Measurements from ENCODE around the gene SH2D6. TPM values are rescaled to one million over a fixed set of nuclear protein-coding genes. Genes with fewer than 3 reads are reported as not detected.
A peak's percentile ranks its signal among the peaks of the same experiment; 100 is the strongest.

The SH2D6 gene
- total RNA-seq, 1 donor from 2014 or later = 0.64 TPM

DNA sequence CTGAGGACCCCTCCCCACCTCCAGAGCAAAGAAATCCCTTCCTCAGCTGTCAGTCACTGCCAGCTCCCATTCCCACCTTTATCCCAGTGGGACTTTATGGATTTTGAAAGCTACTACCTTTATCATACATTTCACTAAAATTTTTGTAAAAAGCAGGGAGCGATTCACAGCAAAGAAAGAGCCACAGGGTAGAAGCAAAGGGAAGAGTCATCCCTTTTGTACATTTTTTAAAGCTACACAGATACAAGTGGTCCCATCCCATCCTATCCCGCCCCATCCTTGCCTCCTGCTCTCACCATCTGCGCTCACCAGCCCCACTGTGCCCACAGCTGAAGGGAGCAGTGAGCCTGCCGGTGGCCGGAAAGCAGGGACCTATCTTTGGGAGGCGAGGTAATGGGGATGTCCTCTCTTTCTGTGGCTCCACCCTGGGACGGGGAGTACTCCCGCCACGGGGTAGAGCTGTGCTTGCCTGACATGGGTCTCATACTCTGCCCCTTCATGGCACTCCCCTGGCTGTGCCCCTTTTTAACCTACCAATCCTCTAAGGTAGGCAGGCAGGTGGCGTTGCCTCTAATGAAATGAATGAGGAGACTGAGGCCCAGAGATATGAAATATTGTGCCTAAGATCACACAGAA lies 13.2 kb downstream of the SH2D6 start:
- Mint-ChIP-seq H3K4me1 (ENCODE audit: low read depth, unreplicated experiment) (peaks cover 23% of the 10 kb centered on the region), H3K27me3 (ENCODE audit: unreplicated experiment) (peaks cover 14% of the 10 kb centered on the region), H3K27ac (ENCODE audit: unreplicated experiment) (peak overlapping the region; percentile 82), H3K9me3 (ENCODE audit: unreplicated experiment) (peaks cover 12% of the 10 kb centered on the region), H3K4me3 (ENCODE audit: unreplicated experiment) (peak overlapping the region; percentile 49), H3K36me3 (ENCODE audit: unreplicated experiment) (no peaks in the 10 kb centered on the region)
- DNase-seq = no peak
- TF ChIP-seq, protein P1, sequence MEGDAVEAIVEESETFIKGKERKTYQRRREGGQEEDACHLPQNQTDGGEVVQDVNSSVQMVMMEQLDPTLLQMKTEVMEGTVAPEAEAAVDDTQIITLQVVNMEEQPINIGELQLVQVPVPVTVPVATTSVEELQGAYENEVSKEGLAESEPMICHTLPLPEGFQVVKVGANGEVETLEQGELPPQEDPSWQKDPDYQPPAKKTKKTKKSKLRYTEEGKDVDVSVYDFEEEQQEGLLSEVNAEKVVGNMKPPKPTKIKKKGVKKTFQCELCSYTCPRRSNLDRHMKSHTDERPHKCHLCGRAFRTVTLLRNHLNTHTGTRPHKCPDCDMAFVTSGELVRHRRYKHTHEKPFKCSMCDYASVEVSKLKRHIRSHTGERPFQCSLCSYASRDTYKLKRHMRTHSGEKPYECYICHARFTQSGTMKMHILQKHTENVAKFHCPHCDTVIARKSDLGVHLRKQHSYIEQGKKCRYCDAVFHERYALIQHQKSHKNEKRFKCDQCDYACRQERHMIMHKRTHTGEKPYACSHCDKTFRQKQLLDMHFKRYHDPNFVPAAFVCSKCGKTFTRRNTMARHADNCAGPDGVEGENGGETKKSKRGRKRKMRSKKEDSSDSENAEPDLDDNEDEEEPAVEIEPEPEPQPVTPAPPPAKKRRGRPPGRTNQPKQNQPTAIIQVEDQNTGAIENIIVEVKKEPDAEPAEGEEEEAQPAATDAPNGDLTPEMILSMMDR (IDR thresholded peaks at IDR 0.05; ENCODE audit: partially characterized antibody, unreplicated experiment) = no peak

DNA sequence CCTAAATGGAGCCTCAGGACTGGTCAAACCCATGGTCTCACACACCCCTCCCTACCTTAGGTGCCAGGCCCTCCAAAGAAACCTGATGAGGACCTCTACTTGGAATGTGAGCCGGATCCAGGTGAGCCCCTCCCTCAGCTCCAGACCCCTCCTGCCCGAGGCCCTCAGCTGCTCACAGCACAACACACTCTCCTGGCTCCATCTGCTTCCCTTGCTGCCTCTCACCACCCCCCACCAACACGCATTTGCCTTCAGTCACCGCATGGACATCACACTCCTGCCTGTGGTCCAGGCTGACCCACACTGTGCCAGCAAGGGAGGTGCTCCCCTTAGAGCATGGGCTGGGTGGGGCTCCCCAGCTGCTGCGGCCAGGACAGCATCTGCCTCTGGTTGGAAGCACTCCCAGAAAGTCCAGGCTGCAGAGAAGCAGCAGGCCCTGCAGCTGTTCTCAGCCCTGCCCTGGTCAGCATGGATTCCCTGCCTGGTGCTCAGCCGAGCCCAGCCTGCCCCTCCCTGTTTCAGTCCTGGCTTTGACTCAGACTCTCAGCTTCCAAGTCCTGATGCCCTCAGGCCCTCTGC lies 15.1 kb downstream of the SH2D6 start:
- TF ChIP-seq, protein P1 (IDR thresholded peaks at IDR 0.05; ENCODE audit: partially characterized antibody, unreplicated experiment) = no peak
- Mint-ChIP-seq H3K4me1 (ENCODE audit: low read depth, unreplicated experiment) (peaks cover 28% of the 10 kb centered on the region), H3K27ac (ENCODE audit: unreplicated experiment) (peak overlapping the region; percentile 97), H3K36me3 (ENCODE audit: unreplicated experiment) (no peaks in the 10 kb centered on the region), H3K9me3 (ENCODE audit: unreplicated experiment) (peaks cover 12% of the 10 kb centered on the region), H3K27me3 (ENCODE audit: unreplicated experiment) (peaks cover 13% of the 10 kb centered on the region), H3K4me3 (ENCODE audit: unreplicated experiment) (peak overlapping the region; percentile 68)
- DNase-seq = peak; percentile 82

DNA sequence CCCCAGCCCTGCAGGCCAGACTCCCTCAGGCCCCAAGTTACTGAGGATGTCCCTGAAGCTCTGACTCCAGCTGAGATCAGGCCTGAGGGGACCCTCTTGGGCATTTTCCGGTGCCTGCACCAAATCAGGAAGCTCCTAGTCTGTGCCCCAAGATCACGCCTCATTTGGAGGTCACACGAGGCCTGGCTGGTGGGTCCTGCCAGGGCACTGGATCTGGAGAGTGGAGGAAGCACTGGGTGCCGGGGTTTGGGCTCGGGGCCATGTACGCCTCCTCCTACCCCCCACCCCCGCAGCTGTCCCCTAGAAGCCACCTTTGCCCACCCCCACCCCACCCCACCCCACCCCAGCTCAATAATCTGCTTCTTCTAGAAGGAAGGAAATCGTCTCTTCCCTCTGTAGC lies 16.2 kb downstream of the SH2D6 start:
- H3K27ac Mint-ChIP-seq (ENCODE audit: unreplicated experiment) = no peak overlapping the region
- peaks cover 12% of the 10 kb centered on the region for H3K9me3 Mint-ChIP-seq (ENCODE audit: unreplicated experiment)
- no peak for DNase-seq
- peaks cover 11% of the 10 kb centered on the region for H3K27me3 Mint-ChIP-seq (ENCODE audit: unreplicated experiment)
- H3K4me3 Mint-ChIP-seq (ENCODE audit: unreplicated experiment) = no peak overlapping the region
- H3K36me3 Mint-ChIP-seq (ENCODE audit: unreplicated experiment) = no peaks in the 10 kb centered on the region
- peaks cover 28% of the 10 kb centered on the region for H3K4me1 Mint-ChIP-seq (ENCODE audit: low read depth, unreplicated experiment)
- TF ChIP-seq, protein P1 (IDR thresholded peaks at IDR 0.05; ENCODE audit: partially characterized antibody, unreplicated experiment) = no peak

DNA sequence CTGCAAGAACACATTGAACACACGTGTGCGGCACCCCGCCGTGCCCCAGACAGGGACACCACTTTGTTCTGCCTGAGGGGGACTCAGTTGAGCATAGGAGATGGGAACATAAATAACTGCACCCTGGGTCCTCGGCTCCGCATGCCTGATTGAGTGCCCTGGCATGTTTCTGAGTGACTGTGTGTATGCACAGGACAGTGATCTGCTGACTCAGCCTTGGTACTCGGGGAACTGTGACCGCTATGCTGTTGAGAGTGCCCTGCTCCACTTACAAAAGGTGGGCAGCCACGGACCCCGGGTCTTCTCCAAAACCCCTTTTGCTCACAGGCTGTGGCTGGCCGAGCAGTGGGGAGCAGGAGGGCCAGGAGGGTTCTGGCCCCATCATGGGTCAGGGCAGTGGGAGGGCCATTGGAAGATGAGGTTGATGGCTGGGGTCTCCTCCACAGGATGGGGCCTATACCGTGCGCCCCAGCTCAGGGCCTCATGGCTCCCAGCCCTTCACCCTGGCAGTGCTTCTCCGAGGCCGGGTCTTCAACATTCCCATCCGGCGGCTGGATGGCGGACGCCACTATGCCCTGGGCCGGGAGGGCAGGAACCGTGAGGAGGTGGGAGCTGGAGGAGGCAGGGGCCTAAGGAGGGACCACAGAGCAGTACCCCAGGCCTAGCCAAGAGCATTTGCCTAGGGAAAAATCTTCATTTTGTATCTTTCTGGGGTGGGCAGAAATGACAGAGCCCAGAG lies 16.9 kb downstream of the SH2D6 start:
- Mint-ChIP-seq H3K4me1 (ENCODE audit: low read depth, unreplicated experiment) (peaks cover 24% of the 10 kb centered on the region), H3K36me3 (ENCODE audit: unreplicated experiment) (no peaks in the 10 kb centered on the region), H3K9me3 (ENCODE audit: unreplicated experiment) (peaks cover 12% of the 10 kb centered on the region), H3K27me3 (ENCODE audit: unreplicated experiment) (peaks cover 11% of the 10 kb centered on the region), H3K4me3 (ENCODE audit: unreplicated experiment) (no peak overlapping the region), H3K27ac (ENCODE audit: unreplicated experiment) (no peak overlapping the region)
- TF ChIP-seq, protein P1 (IDR thresholded peaks at IDR 0.05; ENCODE audit: partially characterized antibody, unreplicated experiment) = no peak
- DNase-seq = no peak

All from glutamatergic neuron (in vitro differentiated cells).